GM21381 (cell line): ENCODE data around the gene ACTR2.

Source experiments
- ATAC-seq: cut with Tn5 transposase; IDR thresholded peaks from one replicate; pipeline ENCODE4 v1.9.1; 2021; ENCODE audit warnings: mild to moderate bottlenecking, moderate library complexity; ENCODE audit not compliant: unreplicated experiment

Gene ACTR2

GRCh38 chr2:65277791-65278483 is 50.3 kb downstream of the ACTR2 start:
- ATAC-seq: no peak

- no peak for ATAC-seq
These were observed 50.9 kb downstream of the ACTR2 start for GRCh38 chr2:65278531-65278981.

GRCh38 chr2:65279756-65280155 is 52.1 kb downstream of the ACTR2 start:
- ATAC-seq: no peak

- ATAC-seq: no peak
These were observed 54.2 kb downstream of the ACTR2 start for GRCh38 chr2:65281627-65282351.

GRCh38 chr2:65282477-65283053 is 54.9 kb downstream of the ACTR2 start:
- ATAC-seq: no peak

- ATAC-seq: no peak
These were observed 59.7 kb downstream of the ACTR2 start for GRCh38 chr2:65287364-65287763.

GRCh38 chr2:65291216-65292105 is 63.8 kb downstream of the ACTR2 start:
- ATAC-seq: no peak

- no peak for ATAC-seq
These were observed 64.4 kb downstream of the ACTR2 start for GRCh38 chr2:65292106-65292400.

GRCh38 chr2:65292461-65293011 is 64.9 kb downstream of the ACTR2 start:
- no peak for ATAC-seq

GRCh38 chr2:65293376-65293775 is 65.7 kb downstream of the ACTR2 start:
- ATAC-seq: no peak

GRCh38 chr2:65294136-65294535 is 66.5 kb downstream of the ACTR2 start:
- no peak for ATAC-seq

- no peak for ATAC-seq
These were observed 67.1 kb downstream of the ACTR2 start for GRCh38 chr2:65294701-65295100.

- no peak for ATAC-seq
These were observed 69.3 kb downstream of the ACTR2 start for GRCh38 chr2:65296971-65297370.

- ATAC-seq: no peak
These were observed 69.9 kb downstream of the ACTR2 start for GRCh38 chr2:65297544-65297943.

GRCh38 chr2:65298089-65298488 is 70.5 kb downstream of the ACTR2 start:
- no peak for ATAC-seq

- no peak for ATAC-seq
These were observed 71.6 kb downstream of the ACTR2 start for GRCh38 chr2:65299246-65299645.

GRCh38 chr2:65300134-65300760 is 72.6 kb downstream of the ACTR2 start:
- no peak for ATAC-seq

- ATAC-seq: peak; percentile 91
These were observed 73.4 kb downstream of the ACTR2 start for GRCh38 chr2:65300761-65301711.

- no peak for ATAC-seq
These were observed 78.3 kb downstream of the ACTR2 start for GRCh38 chr2:65305934-65306333.
